C4-2B (cell line): ENCODE results near the gene AGRP.

Source experiments
- H3K27ac ChIP-seq: fragments of 450-650 bp; 2 replicates; pipeline ENCODE4 v1.5.1; 2017
- ZFX ChIP-seq: fragments of 450-650 bp; IDR thresholded peaks from 2 replicates; pipeline ENCODE4 v1.6.1; 2017
- TF ChIP-seq, protein P1 (sequence below): fragments of 450-650 bp; conservative IDR thresholded peaks from 2 replicates; pipeline ENCODE4 v1.5.1; 2017; ENCODE audit warnings: mild to moderate bottlenecking

Gene AGRP

GRCh38 chr16:67525176-67525860 is 42.0 kb upstream of the AGRP start:
- no peak overlapping the region for H3K27ac ChIP-seq

GRCh38 chr16:67521095-67521804 is 37.9 kb upstream of the AGRP start:
- H3K27ac ChIP-seq = peak overlapping the region; percentile 63

More at GRCh38 chr16:67525176-67525860, 42.0 kb upstream of the AGRP start:
- TF ChIP-seq, protein P1, sequence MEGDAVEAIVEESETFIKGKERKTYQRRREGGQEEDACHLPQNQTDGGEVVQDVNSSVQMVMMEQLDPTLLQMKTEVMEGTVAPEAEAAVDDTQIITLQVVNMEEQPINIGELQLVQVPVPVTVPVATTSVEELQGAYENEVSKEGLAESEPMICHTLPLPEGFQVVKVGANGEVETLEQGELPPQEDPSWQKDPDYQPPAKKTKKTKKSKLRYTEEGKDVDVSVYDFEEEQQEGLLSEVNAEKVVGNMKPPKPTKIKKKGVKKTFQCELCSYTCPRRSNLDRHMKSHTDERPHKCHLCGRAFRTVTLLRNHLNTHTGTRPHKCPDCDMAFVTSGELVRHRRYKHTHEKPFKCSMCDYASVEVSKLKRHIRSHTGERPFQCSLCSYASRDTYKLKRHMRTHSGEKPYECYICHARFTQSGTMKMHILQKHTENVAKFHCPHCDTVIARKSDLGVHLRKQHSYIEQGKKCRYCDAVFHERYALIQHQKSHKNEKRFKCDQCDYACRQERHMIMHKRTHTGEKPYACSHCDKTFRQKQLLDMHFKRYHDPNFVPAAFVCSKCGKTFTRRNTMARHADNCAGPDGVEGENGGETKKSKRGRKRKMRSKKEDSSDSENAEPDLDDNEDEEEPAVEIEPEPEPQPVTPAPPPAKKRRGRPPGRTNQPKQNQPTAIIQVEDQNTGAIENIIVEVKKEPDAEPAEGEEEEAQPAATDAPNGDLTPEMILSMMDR = no peak
- no peak for TF ChIP-seq ZFX

DNA sequence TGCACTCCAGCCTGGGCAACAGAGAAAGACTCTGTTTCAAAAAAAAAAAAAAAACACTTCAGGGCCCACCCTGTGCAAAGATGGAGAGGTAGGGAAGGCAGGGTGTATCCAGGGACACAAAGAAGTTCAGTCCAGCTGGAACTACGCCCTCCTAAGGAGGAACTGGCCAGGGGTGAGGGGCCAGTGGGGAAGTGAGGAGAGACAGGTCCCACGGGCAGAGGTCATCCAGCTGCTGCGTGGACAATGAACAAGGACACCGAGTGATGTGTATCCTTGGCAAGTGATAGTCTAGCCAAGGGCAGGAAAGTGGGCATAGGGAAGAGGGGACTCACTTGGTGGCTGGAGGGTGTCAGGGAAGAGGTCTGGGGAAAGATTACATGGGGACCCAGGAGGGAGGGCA is 35.9 kb upstream of the AGRP start:
- H3K27ac ChIP-seq = no peak overlapping the region
- no peak for TF ChIP-seq ZFX
- TF ChIP-seq, protein P1 = no peak

More at GRCh38 chr16:67521095-67521804, 37.9 kb upstream of the AGRP start:
- TF ChIP-seq ZFX = no peak
- TF ChIP-seq, protein P1 = peak; percentile 99

- H3K27ac ChIP-seq = no peak overlapping the region
- no peak for TF ChIP-seq ZFX
- TF ChIP-seq, protein P1 = no peak
Observed at GRCh38 chr16:67518676-67519075, 35.3 kb upstream of the AGRP start.

DNA sequence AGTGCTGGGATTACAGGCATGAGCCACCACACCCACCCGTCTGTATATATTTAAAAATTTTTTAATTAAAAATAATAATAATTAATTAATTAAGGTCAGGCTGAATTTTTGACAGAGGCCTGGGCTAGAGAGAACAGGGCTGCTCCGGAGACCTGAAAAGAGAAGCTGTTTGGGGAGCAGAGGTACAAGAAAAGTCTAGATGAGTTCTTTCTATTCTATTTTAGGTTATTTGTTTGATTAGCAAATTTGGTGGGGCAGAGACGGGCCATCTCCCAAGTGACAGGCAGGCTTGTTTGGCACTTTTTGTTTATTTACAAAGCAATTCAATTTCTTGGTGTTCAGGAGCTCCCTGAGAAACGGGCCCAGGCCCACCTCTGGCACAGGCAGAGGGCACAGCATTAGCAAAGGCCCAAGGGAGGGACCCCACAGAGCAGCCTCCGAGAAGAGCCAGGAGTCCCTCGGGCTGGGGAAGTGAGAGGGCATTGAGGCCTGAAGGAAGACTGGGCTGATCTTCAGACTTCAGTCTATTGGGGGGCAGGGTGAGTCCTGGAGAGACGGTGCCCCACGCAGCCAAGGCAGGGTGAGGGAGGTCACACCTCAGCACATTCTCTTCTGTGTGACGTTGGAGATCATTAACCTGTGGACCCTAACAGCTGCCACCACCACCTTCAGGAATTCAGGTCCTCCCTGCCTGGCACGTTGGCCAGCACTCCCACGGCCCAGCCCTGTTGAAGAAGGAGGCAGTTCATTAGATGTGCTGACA is 34.5 kb upstream of the AGRP start:
- H3K27ac ChIP-seq = no peak overlapping the region
- no peak for TF ChIP-seq ZFX
- TF ChIP-seq, protein P1 = no peak

- H3K27ac ChIP-seq = no peak overlapping the region
- TF ChIP-seq, protein P1 = no peak
- TF ChIP-seq ZFX = no peak
Observed at GRCh38 chr16:67517155-67517445, 33.8 kb upstream of the AGRP start.
